GM13977 (cell line): Measurements from ENCODE around the gene RAP1A.
A peak's percentile ranks its signal among the peaks of the same experiment; 100 is the strongest.

Experiments used
- DNase-seq: peaks from one replicate; pipeline ENCODE4 v3.0.0; 2012; ENCODE audit warnings: low spot score
- CTCF ChIP-seq: IDR thresholded peaks from 2 replicates; pipeline ENCODE4 v1.5.1; 2012; ENCODE audit warnings: mild to moderate bottlenecking, control low read depth; ENCODE audit not compliant: insufficient read depth; ENCODE audit errors: extremely low read depth, missing control alignments
- in situ Hi-C: fragments of 300-500 bp; cut with MboI; formaldehyde crosslinking; loops from one replicate; pipeline ENCODE4 v1.12.0; 2022; ENCODE audit warnings: low sequenced_read_pairs, low pct_unique_long_range_greater_than_20kb, mixed read lengths, inconsistent platforms; ENCODE audit not compliant: unreplicated experiment

The RAP1A gene

GRCh38 chr1:111587509-111588174, 31.9 kb upstream of the RAP1A start:
- in situ Hi-C loops = no loop called here
- peak; percentile 24 for DNase-seq
- TF ChIP-seq CTCF = no peak

GRCh38 chr1:111591937-111592336, 27.7 kb upstream of the RAP1A start:
- no peak for TF ChIP-seq CTCF
- in situ Hi-C loops = no loop called here

GRCh38 chr1:111592389-111593361, 26.9 kb upstream of the RAP1A start:
- peak; percentile 58 for DNase-seq
- TF ChIP-seq CTCF = no peak

More at GRCh38 chr1:111591937-111592336, 27.7 kb upstream of the RAP1A start:
- DNase-seq = no peak

GRCh38 chr1:111593403-111594305, 25.9 kb upstream of the RAP1A start:
- DNase-seq = no peak
- TF ChIP-seq CTCF = no peak
- in situ Hi-C loops = no loop called here

More at GRCh38 chr1:111592389-111593361, 26.9 kb upstream of the RAP1A start:
- in situ Hi-C loops = no loop called here

- no peak for TF ChIP-seq CTCF
- DNase-seq = no peak
- in situ Hi-C loops = no loop called here
Observed at GRCh38 chr1:111594306-111594693, 25.3 kb upstream of the RAP1A start.

GRCh38 chr1:111595807-111596206, 23.8 kb upstream of the RAP1A start:
- in situ Hi-C loops = no loop called here
- TF ChIP-seq CTCF = no peak
- DNase-seq = no peak
